GM12878 (cell line): ENCODE measurements around the gene DCBLD1. TPM values are rescaled to one million over a fixed set of nuclear protein-coding genes. Genes with fewer than 3 reads are reported as not detected.

Experiments used
- BHLHE40 ChIP-seq, 2 experiments: fragments of 450-650 bp in 1 of 2; IDR thresholded peaks; 2 replicates each; pipeline ENCODE4 v1.6.1; 2011 to 2017; ENCODE audit warnings: low read depth in 2 of 2, borderline replicate concordance in 1 of 2, improper control_type of control experiment in 1 of 2, low read length in 1 of 2, mild to moderate bottlenecking in 1 of 2
- ESRRA ChIP-seq: IDR thresholded peaks from 2 replicates; pipeline ENCODE4 v1.6.1; 2012; ENCODE audit warnings: mild to moderate bottlenecking, low read length, improper control_type of control experiment
- HCFC1 ChIP-seq: fragments of 150-350 bp; IDR thresholded peaks from 2 replicates; pipeline ENCODE4 v1.6.1; 2014; ENCODE audit warnings: low read length
- HDAC2 ChIP-seq: fragments of 200-600 bp; sonication (generic); IDR thresholded peaks from 2 replicates; pipeline ENCODE4 v1.6.1; 2017
- IRF4 ChIP-seq: IDR thresholded peaks from 2 replicates; pipeline ENCODE4 v1.6.1; 2011; ENCODE audit warnings: low read depth, low read length
- JUNB ChIP-seq: IDR thresholded peaks from 2 replicates; pipeline ENCODE4 v1.6.1; 2016; ENCODE audit warnings: antibody characterized with exemption, mild to moderate bottlenecking
- KAT2A ChIP-seq: conservative IDR thresholded peaks from 2 replicates; pipeline ENCODE4 v1.6.1; 2011; ENCODE audit warnings: low read depth, low read length; ENCODE audit not compliant: control insufficient read depth
- KLF5 ChIP-seq: fragments of 450-650 bp; IDR thresholded peaks from 2 replicates; pipeline ENCODE4 v1.6.1; 2014; ENCODE audit warnings: mild to moderate bottlenecking; ENCODE audit not compliant: partially characterized antibody
- MTA2 ChIP-seq: fragments of 450-650 bp; IDR thresholded peaks from 2 replicates; pipeline ENCODE4 v1.6.1; 2016; ENCODE audit warnings: low read depth, mild to moderate bottlenecking, moderate library complexity
- MXI1 ChIP-seq: fragments of 150-350 bp; IDR thresholded peaks from 2 replicates; pipeline ENCODE4 v1.6.1; 2011; ENCODE audit warnings: low read depth, mild to moderate bottlenecking, inconsistent platforms, low read length, improper control_type of control experiment
- NFYB ChIP-seq: IDR thresholded peaks from 2 replicates; pipeline ENCODE4 v1.6.1; 2011; ENCODE audit warnings: low read depth, mild to moderate bottlenecking, low read length, improper control_type of control experiment, moderate library complexity; ENCODE audit not compliant: insufficient read depth
- NRF1 ChIP-seq: conservative IDR thresholded peaks from 2 replicates; pipeline ENCODE4 v1.6.1; 2011; ENCODE audit warnings: mild to moderate bottlenecking, low read depth, low read length, improper control_type of control experiment
- POLR2A ChIP-seq: IDR thresholded peaks from 2 replicates; pipeline ENCODE4 v1.6.1; 2011; ENCODE audit warnings: low read depth, mild to moderate bottlenecking, low read length
- POLR2AphosphoS5 ChIP-seq: IDR thresholded peaks from 2 replicates; pipeline ENCODE4 v1.6.1; 2011; ENCODE audit warnings: mild to moderate bottlenecking, low read length, inconsistent platforms
- POU2F2 ChIP-seq: IDR thresholded peaks from 3 replicates; pipeline ENCODE4 v1.6.1; 2011; ENCODE audit warnings: low read depth, mild to moderate bottlenecking, low read length, borderline replicate concordance
- RAD51 ChIP-seq: fragments of 450-650 bp; IDR thresholded peaks from 2 replicates; pipeline ENCODE4 v1.6.1; 2016; ENCODE audit warnings: moderate library complexity, mild to moderate bottlenecking, inconsistent platforms
- RCOR1 ChIP-seq: conservative IDR thresholded peaks from 2 replicates; pipeline ENCODE4 v1.6.1; 2012; ENCODE audit warnings: low read depth, low read length, improper control_type of control experiment
- RELB ChIP-seq: fragments of 450-650 bp; IDR thresholded peaks from 2 replicates; pipeline ENCODE4 v1.6.1; 2017; ENCODE audit warnings: low read depth, mild to moderate bottlenecking, moderate library complexity
- SIN3A ChIP-seq: IDR thresholded peaks from 2 replicates; pipeline ENCODE4 v1.6.1; 2012; ENCODE audit warnings: low read depth, low read length, improper control_type of control experiment
- SMAD1 ChIP-seq: fragments of 450-650 bp; IDR thresholded peaks from 2 replicates; pipeline ENCODE4 v1.6.1; 2018; ENCODE audit warnings: mild to moderate bottlenecking, low read depth; ENCODE audit not compliant: partially characterized antibody
- SMC3 ChIP-seq: IDR thresholded peaks from 2 replicates; pipeline ENCODE4 v1.6.1; 2011; ENCODE audit warnings: low read length, improper control_type of control experiment, borderline replicate concordance
- ZBTB11 ChIP-seq: fragments of 450-650 bp; formaldehyde crosslinking; IDR thresholded peaks from 2 replicates; pipeline ENCODE4 v1.5.0; 2022; ENCODE audit warnings: mild to moderate bottlenecking, missing genetic modification characterization
- ZNF24 ChIP-seq: fragments of 450-650 bp; IDR thresholded peaks from 2 replicates; pipeline ENCODE4 v1.6.1; 2017; ENCODE audit warnings: antibody characterized with exemption, mild to moderate bottlenecking
- ZNF592 ChIP-seq: fragments of 450-650 bp; IDR thresholded peaks from 2 replicates; pipeline ENCODE4 v1.6.1; 2017; ENCODE audit warnings: mild to moderate bottlenecking, moderate library complexity
- polyA plus RNA-seq, 11 experiments: library from polyadenylated mRNA; depleted of rRNA in 4 of 11; unstranded in 6 of 11; stranded (reverse) in 5 of 11; fragments of >200 nt; fragmentation: Nextera tagmentation in 4 of 11; fragmentation: Illumina TruSeq in 1 of 11; extraction: Ambion mirVana in 4 of 11; extraction: Trizol in 1 of 11; gene quantifications; 1 replicate in 1 of 11; 2 replicates in 10 of 11; pipeline versions ENCODE4 v1.2.1 to v1.2.3, GENCODE V29; 2011 to 2016; ENCODE audit warnings: inconsistent platforms in 2 of 11, missing spikeins in 2 of 11, low read depth in 1 of 11
- total RNA-seq, 4 experiments: library from RNA; depleted of rRNA in 3 of 4; stranded (reverse); fragments of >200 nt in 3 of 4; fragmentation: Illumina TruSeq in 1 of 4; extraction: Trizol in 1 of 4; gene quantifications; 2 replicates each; pipeline versions ENCODE4 v1.2.1 to v1.2.3, GENCODE V29; 2013 to 2021

The DCBLD1 gene
- total and polyA plus RNA-seq, 10 of the 15 experiments (the other 5 are each of a cell fraction or from before 2014, with no cell fraction given) = 0.92 to 9.2 (median 8.3) TPM

- no peak for TF ChIP-seq ZNF592
- TF ChIP-seq SMAD1 = no peak
- TF ChIP-seq KLF5 = no peak
- TF ChIP-seq ZBTB11 (CRISPR knock-in tag) = no peak
- no peak for TF ChIP-seq RAD51
- no peak for TF ChIP-seq MTA2
- TF ChIP-seq NFYB = no peak
- peak; percentile 13 to 82; a peak in 2 of 4 replicates for TF ChIP-seq BHLHE40 (IDR thresholded peaks at IDR 0.05; ENCODE audit: borderline replicate concordance in 1 of 2, low read depth in 2 of 2, low read length in 1 of 2)
- no peak for TF ChIP-seq HCFC1
- no peak for TF ChIP-seq KAT2A
- TF ChIP-seq ZNF24 = no peak
- no peak for TF ChIP-seq RELB
- 0 out of 2 replicates have a peak, but pooled peaks have one; percentile 36 for TF ChIP-seq SIN3A
- TF ChIP-seq ESRRA = no peak
- TF ChIP-seq RCOR1 = no peak
- TF ChIP-seq IRF4 = no peak
- TF ChIP-seq POU2F2 = no peak
- TF ChIP-seq HDAC2 = no peak
- TF ChIP-seq SMC3 = no peak
- TF ChIP-seq NRF1 = no peak
- peak; percentile 64 for TF ChIP-seq POLR2A
- peak; percentile 14; the same call in 1 of the 2 replicates for TF ChIP-seq MXI1
- no peak for TF ChIP-seq POLR2AphosphoS5
- no peak for TF ChIP-seq JUNB
These were observed 650 bp downstream of the DCBLD1 start (continued) for GRCh38 chr6:117483004-117483644.
